T-helper 2 cell treated with Interferon-gamma antibody and Interleukin-4, amounts not matched to agents 5 μg/mL and 100 μg/mL, for 36 hours (primary cell): ENCODE results near the gene NSUN3.
"Not testable (repeated sequence)": the region's sequence is repeated elsewhere in the genome, so short reads cannot be mapped to it uniquely, and the experiment has no call there.

Experiments
- DNase-seq: peaks from one replicate; pipeline ENCODE4 v3.0.0; 2021; ENCODE audit warnings: low spot score
- H3K27ac Mint-ChIP-seq: one replicate; pipeline ENCODE4 v1.8.0; 2021; ENCODE audit warnings: mild to moderate bottlenecking, mixed read lengths
- H3K27me3 Mint-ChIP-seq: one replicate; pipeline ENCODE4 v1.8.0; 2021; ENCODE audit warnings: low read depth, mixed read lengths
- H3K36me3 Mint-ChIP-seq: one replicate; pipeline ENCODE4 v1.8.0; 2021; ENCODE audit warnings: low read depth, mixed read lengths
- H3K4me1 Mint-ChIP-seq: one replicate; pipeline ENCODE4 v1.8.0; 2021; ENCODE audit warnings: low read depth, mixed read lengths
- H3K4me3 Mint-ChIP-seq: one replicate; pipeline ENCODE4 v1.8.0; 2022; ENCODE audit warnings: mild to moderate bottlenecking, moderate library complexity, mixed read lengths
- H3K9me3 Mint-ChIP-seq: one replicate; pipeline ENCODE4 v1.8.0; 2021; ENCODE audit warnings: mixed read lengths

Gene NSUN3

DNA sequence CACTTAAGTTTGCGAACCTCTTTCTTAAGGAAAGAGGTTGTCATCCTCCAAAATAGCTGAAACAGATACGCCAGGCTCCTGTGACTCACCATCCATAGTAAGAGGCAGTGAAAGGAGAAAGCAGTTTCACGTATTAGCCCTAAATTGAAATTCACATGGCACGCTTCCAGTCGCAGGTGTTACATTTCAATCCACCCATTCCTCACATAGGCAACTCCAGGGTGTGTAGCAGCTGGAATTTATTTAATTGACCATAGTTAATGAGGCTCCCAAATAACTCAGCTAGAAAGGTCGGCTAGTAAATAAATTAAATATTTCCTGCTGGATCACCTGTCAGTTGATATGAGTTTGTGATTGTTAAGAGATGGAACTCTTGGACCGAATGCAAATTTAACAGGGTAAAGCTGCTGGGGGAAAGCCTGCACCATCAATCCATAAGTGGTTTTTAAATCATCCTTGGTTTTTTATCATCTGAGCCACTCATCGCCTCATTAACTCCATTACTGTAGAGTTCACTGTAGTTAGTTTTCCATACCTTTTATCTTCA is 19.6 kb downstream of the NSUN3 start:
- Mint-ChIP-seq H3K9me3 (no peaks in the 10 kb centered on the region), H3K4me3 (no peak overlapping the region), H3K36me3 (peaks cover 40% of the 10 kb centered on the region), H3K27ac (no peak overlapping the region), H3K4me1 (peaks cover 36% of the 10 kb centered on the region), H3K27me3 (no peaks in the 10 kb centered on the region)
- DNase-seq = no peak

DNA sequence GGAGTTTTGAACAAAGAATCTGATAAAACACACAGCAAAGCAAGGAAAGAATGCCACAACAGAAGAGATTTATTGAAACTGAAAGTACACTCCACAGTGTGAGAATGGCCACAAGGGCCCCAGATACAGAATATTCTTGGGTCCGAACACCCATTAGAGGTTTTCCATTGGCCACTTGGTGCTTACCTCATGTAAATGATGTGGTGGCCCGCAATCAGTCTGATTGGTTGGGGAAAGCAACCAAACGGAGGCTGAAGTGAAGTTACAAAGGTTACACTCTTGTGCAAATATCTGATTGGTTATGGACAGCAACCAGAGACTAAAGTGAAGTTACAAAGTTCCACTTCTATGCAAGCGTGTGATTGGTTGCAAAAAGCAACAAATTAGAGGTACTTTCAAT is 20.4 kb downstream of the NSUN3 start:
- no peak for DNase-seq
- peaks cover 32% of the 10 kb centered on the region for H3K4me1 Mint-ChIP-seq
- H3K4me3 Mint-ChIP-seq = no peak overlapping the region
- no peak overlapping the region for H3K27ac Mint-ChIP-seq
- H3K27me3 Mint-ChIP-seq = no peaks in the 10 kb centered on the region
- peaks cover 41% of the 10 kb centered on the region for H3K36me3 Mint-ChIP-seq
- no peaks in the 10 kb centered on the region for H3K9me3 Mint-ChIP-seq

DNA sequence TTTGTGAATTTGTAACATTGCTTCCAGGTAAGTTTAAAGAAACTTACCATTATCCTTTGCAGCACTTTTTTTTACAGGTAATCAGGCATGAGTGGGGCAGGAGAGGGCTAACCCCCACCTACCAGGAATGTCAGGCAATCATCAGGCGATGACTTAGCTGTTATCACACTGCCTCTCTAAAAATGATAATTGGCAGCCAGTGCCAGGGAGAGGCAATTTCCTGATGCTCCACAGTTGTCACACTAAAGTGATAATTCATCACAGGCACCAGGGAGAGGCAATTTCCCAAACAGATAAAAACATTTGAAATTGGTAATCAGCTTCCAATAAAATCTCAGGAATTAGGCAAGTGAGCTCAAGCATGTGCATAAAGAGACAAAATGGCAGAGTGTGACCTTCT is 26.3 kb downstream of the NSUN3 start:
- no peaks in the 10 kb centered on the region for H3K9me3 Mint-ChIP-seq
- no peak overlapping the region for H3K27ac Mint-ChIP-seq
- peaks cover 46% of the 10 kb centered on the region for H3K36me3 Mint-ChIP-seq
- H3K27me3 Mint-ChIP-seq = no peaks in the 10 kb centered on the region
- no peak overlapping the region for H3K4me3 Mint-ChIP-seq
- H3K4me1 Mint-ChIP-seq = peaks cover 2% of the 10 kb centered on the region
- DNase-seq = no peak

DNA sequence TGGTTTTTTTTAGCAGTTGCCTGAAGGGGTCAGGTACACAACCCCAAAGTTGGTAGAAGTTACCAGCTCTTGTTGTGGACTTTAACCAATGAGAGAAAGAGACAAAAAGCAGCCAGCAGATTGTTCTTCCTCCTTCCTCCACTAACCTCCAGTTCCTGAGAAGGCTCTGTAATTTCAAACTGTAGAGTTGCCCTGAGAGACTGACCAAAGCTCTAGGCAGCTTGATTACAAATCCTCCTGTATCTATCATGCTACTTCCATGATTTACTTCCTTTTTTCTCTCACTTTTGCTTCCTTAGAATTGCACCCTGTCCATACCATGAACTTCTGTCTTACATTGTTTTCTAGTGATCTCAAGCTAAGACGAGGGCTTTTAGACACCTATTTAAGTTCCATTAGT is 29.2 kb downstream of the NSUN3 start:
- Mint-ChIP-seq H3K36me3 (peaks cover 41% of the 10 kb centered on the region), H3K4me3 (no peak overlapping the region), H3K27ac (no peak overlapping the region), H3K4me1 (peaks cover 2% of the 10 kb centered on the region), H3K27me3 (no peaks in the 10 kb centered on the region), H3K9me3 (no peaks in the 10 kb centered on the region)
- no peak for DNase-seq

DNA sequence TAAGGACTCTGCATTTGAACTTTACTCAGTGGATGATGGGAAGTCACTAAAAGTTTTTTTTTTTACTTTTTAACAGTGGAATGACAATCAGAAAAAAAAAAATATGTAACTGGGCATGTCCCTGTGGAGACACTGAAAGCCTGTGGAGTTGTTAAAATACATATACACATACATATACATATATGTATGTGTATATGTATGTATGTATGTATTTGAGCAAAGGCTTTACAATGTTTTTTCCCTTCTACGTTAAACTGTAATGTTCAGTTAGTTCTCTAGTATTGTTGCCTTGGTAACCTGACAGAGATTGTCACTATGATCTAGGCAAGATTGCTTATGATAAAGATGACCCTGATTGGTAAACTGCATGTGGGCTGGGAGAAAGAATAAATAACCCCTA is 30.3 kb downstream of the NSUN3 start:
- Mint-ChIP-seq H3K9me3 (no peaks in the 10 kb centered on the region), H3K4me3 (no peak overlapping the region), H3K4me1 (peaks cover 5% of the 10 kb centered on the region), H3K36me3 (peaks cover 40% of the 10 kb centered on the region), H3K27me3 (no peaks in the 10 kb centered on the region), H3K27ac (no peak overlapping the region)
- no peak for DNase-seq

GRCh38 chr3:94095111-94095510 is 32.2 kb downstream of the NSUN3 start:
- Mint-ChIP-seq H3K9me3 (no peaks in the 10 kb centered on the region), H3K4me3 (no peak overlapping the region), H3K36me3 (peaks cover 43% of the 10 kb centered on the region), H3K4me1 (peaks cover 8% of the 10 kb centered on the region), H3K27ac (no peak overlapping the region), H3K27me3 (no peaks in the 10 kb centered on the region)
- no peak for DNase-seq

GRCh38 chr3:94098452-94098851 is 35.6 kb downstream of the NSUN3 start:
- Mint-ChIP-seq H3K36me3 (peaks cover 33% of the 10 kb centered on the region), H3K9me3 (no peaks in the 10 kb centered on the region), H3K27ac (no peak overlapping the region), H3K4me1 (peaks cover 6% of the 10 kb centered on the region), H3K4me3 (no peak overlapping the region), H3K27me3 (no peaks in the 10 kb centered on the region)
- DNase-seq = no peak

- DNase-seq = no peak
- Mint-ChIP-seq H3K27ac (no peak overlapping the region), H3K36me3 (peaks cover 31% of the 10 kb centered on the region)
Observed at GRCh38 chr3:94099311-94099710, 36.5 kb downstream of the NSUN3 start.

GRCh38 chr3:94101860-94102259 is 39.0 kb downstream of the NSUN3 start:
- Mint-ChIP-seq H3K27ac (no peak overlapping the region), H3K36me3 (peaks cover 30% of the 10 kb centered on the region), H3K9me3 (no peaks in the 10 kb centered on the region), H3K4me1 (peaks cover 6% of the 10 kb centered on the region), H3K27me3 (no peaks in the 10 kb centered on the region), H3K4me3 (no peak overlapping the region)
- no peak for DNase-seq

More at GRCh38 chr3:94099311-94099710, 36.5 kb downstream of the NSUN3 start:
- no peaks in the 10 kb centered on the region for H3K9me3 Mint-ChIP-seq
- H3K27me3 Mint-ChIP-seq = no peaks in the 10 kb centered on the region
- H3K4me1 Mint-ChIP-seq = peaks cover 6% of the 10 kb centered on the region
- no peak overlapping the region for H3K4me3 Mint-ChIP-seq

- Mint-ChIP-seq H3K4me3 (no peak overlapping the region), H3K27me3 (no peaks in the 10 kb centered on the region), H3K4me1 (peaks cover 4% of the 10 kb centered on the region), H3K27ac (no peak overlapping the region), H3K9me3 (no peaks in the 10 kb centered on the region), H3K36me3 (peaks cover 11% of the 10 kb centered on the region)
- DNase-seq = no peak
Observed at GRCh38 chr3:94106268-94106667, 43.4 kb downstream of the NSUN3 start.

- not testable (repeated sequence) for H3K4me1 Mint-ChIP-seq, H3K9me3 Mint-ChIP-seq, H3K27me3 Mint-ChIP-seq, H3K4me3 Mint-ChIP-seq, DNase-seq, H3K27ac Mint-ChIP-seq
- H3K36me3 Mint-ChIP-seq = peaks cover 19% of the 10 kb centered on the region
Observed at GRCh38 chr3:94110232-94110631, 47.4 kb downstream of the NSUN3 start.

DNA sequence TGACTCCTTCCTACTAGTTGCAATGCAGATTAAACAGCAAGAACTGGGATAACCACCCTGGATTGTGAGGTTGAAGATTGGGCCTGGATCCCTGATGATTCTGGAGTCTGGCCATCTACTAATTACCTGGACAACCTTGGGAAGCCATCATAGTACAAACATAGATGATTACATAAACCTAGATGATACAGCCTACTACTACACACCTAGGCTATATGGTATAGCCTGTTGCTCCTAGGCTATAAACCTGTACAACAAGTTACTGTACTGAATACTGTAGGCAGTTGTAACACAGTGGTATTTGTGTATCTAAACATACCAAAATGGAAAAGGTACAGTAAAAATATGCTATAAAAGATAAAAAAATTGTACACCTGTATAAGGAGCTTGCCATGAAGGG is 48.0 kb downstream of the NSUN3 start:
- H3K27ac Mint-ChIP-seq = no peak overlapping the region
- H3K36me3 Mint-ChIP-seq = peaks cover 19% of the 10 kb centered on the region
- H3K4me3 Mint-ChIP-seq = no peak overlapping the region

DNA sequence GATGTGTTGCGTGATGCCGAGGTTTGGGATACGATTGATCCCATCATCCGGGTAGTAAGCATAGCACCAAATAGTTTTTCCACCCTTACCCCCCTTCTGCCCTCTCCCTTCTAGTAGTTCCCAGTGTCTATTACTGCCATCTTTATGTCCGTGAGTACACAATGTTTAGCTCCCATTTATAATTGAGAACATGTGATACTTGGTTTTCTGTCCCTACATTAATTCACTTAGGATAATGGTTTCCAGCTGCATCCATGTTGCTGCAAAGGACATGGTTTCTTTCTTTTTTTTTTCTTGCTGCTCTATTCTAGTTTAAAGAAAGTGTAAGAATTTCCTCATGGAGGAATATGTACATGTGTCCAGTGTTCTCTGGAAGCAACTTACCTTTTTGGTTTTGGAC is 51.8 kb downstream of the NSUN3 start:
- no peaks in the 10 kb centered on the region for H3K27me3 Mint-ChIP-seq
- DNase-seq = no peak
- no peak overlapping the region for H3K4me3 Mint-ChIP-seq
- H3K9me3 Mint-ChIP-seq = no peaks in the 10 kb centered on the region
- H3K36me3 Mint-ChIP-seq = peaks cover 15% of the 10 kb centered on the region
- no peak overlapping the region for H3K27ac Mint-ChIP-seq
- peaks cover 10% of the 10 kb centered on the region for H3K4me1 Mint-ChIP-seq

More for the DNA sequence above, 48.0 kb downstream of the NSUN3 start:
- H3K4me1 Mint-ChIP-seq = peaks cover 5% of the 10 kb centered on the region
- H3K27me3 Mint-ChIP-seq = no peaks in the 10 kb centered on the region
- no peak for DNase-seq
- no peaks in the 10 kb centered on the region for H3K9me3 Mint-ChIP-seq

- DNase-seq = no peak
- H3K4me3 Mint-ChIP-seq = no peak overlapping the region
- H3K4me1 Mint-ChIP-seq = peaks cover 7% of the 10 kb centered on the region
- H3K27me3 Mint-ChIP-seq = no peaks in the 10 kb centered on the region
- H3K36me3 Mint-ChIP-seq = peaks cover 17% of the 10 kb centered on the region
- H3K27ac Mint-ChIP-seq = no peak overlapping the region
- no peaks in the 10 kb centered on the region for H3K9me3 Mint-ChIP-seq
Observed at GRCh38 chr3:94115482-94115881, 52.6 kb downstream of the NSUN3 start.

DNA sequence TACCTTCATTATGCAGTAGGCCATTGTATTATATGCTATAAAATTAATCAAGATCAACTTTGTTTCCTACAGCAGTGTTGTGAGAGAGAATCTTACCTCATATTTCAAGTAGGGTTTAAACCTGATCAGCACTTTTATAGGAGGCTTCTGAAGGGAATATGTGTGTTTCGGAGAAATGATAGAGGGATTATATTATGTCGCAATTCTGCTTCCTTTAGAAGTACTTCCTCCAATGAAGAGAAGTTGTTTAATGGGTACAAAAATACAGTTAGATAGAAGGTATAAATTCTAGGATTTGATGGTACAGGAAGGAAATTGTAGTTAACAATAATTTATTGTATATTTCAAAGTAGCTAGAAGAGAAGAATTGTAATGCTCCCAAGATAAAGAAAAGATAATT is 54.9 kb downstream of the NSUN3 start:
- H3K9me3 Mint-ChIP-seq = no peaks in the 10 kb centered on the region
- no peaks in the 10 kb centered on the region for H3K27me3 Mint-ChIP-seq
- no peak overlapping the region for H3K27ac Mint-ChIP-seq
- H3K4me3 Mint-ChIP-seq = no peak overlapping the region
- peaks cover 9% of the 10 kb centered on the region for H3K36me3 Mint-ChIP-seq
- H3K4me1 Mint-ChIP-seq = peaks cover 7% of the 10 kb centered on the region
- no peak for DNase-seq
